ENCODE measurements around the gene TNFAIP3.

The TNFAIP3 gene

GRCh38 chr6:137903933-137904821 is 37.1 kb downstream of the TNFAIP3 start:
- no peak overlapping the region for H3K9ac ChIP-seq (ENCODE audit: insufficient read length)
- H3K4me3 ChIP-seq = no peak overlapping the region
- DNase-seq (ENCODE audit: low read depth, low spot score) = no peak

GRCh38 chr6:137904822-137905617 is 38.0 kb downstream of the TNFAIP3 start:
- no peak for TF ChIP-seq POLR2AphosphoS5 (IDR thresholded peaks at IDR 0.05; ENCODE audit: borderline replicate concordance, low read depth, low read length)
- no peak overlapping the region for H3K9ac ChIP-seq (ENCODE audit: insufficient read length)
- no peaks in the 10 kb centered on the region for H3K9me3 ChIP-seq (ENCODE audit: low read depth, low read length)
- no peaks in the 10 kb centered on the region for H3K36me3 ChIP-seq (ENCODE audit: insufficient read depth, low read length)
- no peak overlapping the region for H3K4me3 ChIP-seq
- no peak overlapping the region for H3K27ac ChIP-seq
- DNase-seq (ENCODE audit: low read depth, low spot score) = no peak

More at GRCh38 chr6:137903933-137904821, 37.1 kb downstream of the TNFAIP3 start:
- H3K27ac ChIP-seq = no peak overlapping the region
- no peak for TF ChIP-seq EZH2 (IDR thresholded peaks at IDR 0.05)
- TF ChIP-seq POLR2AphosphoS5 (IDR thresholded peaks at IDR 0.05; ENCODE audit: borderline replicate concordance, low read depth, low read length) = no peak
- no peak for TF ChIP-seq FOXP2 (optimal IDR thresholded peaks at IDR 0.05; ENCODE audit: control extremely low read depth, extremely low read length, insufficient read depth)
- H3K9me3 ChIP-seq (ENCODE audit: low read depth, low read length) = no peaks in the 10 kb centered on the region
- H3K36me3 ChIP-seq (ENCODE audit: insufficient read depth, low read length) = no peaks in the 10 kb centered on the region

DNA sequence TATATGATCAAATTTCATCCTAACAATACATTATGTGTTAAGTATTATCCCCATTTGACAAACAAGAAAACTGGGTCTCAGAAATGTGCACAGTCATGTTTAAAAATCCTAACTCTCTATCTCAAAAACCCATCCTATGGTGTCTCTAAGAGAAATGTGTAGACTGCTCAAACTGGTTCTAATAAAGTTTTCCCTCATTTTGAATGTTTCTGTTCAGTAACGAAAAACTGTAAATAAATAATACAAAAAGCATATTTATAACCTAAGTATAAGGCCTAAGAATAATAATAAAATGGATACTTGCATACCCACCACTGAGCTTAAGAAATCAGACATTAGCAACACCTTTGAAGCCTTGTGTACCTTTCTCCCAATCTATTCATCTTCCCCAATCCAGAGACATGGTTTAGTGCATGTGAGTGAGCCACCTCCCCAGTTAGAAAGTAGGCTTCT is 39.0 kb downstream of the TNFAIP3 start:
- no peak for DNase-seq (ENCODE audit: low read depth, low spot score)
- Histone ChIP-seq H3K36me3 (ENCODE audit: insufficient read depth, low read length) (no peaks in the 10 kb centered on the region), H3K27ac (no peak overlapping the region), H3K9me3 (ENCODE audit: low read depth, low read length) (no peaks in the 10 kb centered on the region), H3K4me3 (no peak overlapping the region), H3K9ac (ENCODE audit: insufficient read length) (no peak overlapping the region)
- no peak for TF ChIP-seq EZH2 (IDR thresholded peaks at IDR 0.05)
- TF ChIP-seq FOXP2 (optimal IDR thresholded peaks at IDR 0.05; ENCODE audit: control extremely low read depth, extremely low read length, insufficient read depth) = no peak
- TF ChIP-seq POLR2AphosphoS5 (IDR thresholded peaks at IDR 0.05; ENCODE audit: borderline replicate concordance, low read depth, low read length) = no peak

DNA sequence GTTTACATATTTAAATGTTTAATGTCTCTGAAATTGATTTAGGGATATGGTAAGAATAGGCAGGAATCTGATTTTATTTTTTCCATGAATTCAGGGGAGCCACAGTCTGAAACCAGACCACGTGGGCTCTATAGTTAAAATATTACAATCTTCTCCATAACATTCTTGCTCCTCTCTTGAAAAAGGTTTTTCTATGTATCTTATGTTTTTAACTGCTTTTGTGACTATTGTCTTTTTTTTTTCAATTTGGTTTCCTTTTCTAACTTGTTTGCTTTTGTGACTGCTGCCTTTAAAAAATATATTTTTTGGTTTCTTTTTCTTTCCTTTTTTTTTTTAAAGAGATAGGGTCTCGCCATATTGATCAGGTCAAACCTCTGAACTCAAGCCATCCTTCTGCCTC is 40.1 kb downstream of the TNFAIP3 start:
- Histone ChIP-seq H3K27ac (no peak overlapping the region), H3K9me3 (ENCODE audit: low read depth, low read length) (no peaks in the 10 kb centered on the region), H3K4me3 (no peak overlapping the region), H3K9ac (ENCODE audit: insufficient read length) (no peak overlapping the region), H3K36me3 (ENCODE audit: insufficient read depth, low read length) (no peaks in the 10 kb centered on the region)
- no peak for DNase-seq (ENCODE audit: low read depth, low spot score)
- TF ChIP-seq FOXP2 (optimal IDR thresholded peaks at IDR 0.05; ENCODE audit: control extremely low read depth, extremely low read length, insufficient read depth) (no peak), EZH2 (IDR thresholded peaks at IDR 0.05) (no peak), POLR2AphosphoS5 (IDR thresholded peaks at IDR 0.05; ENCODE audit: borderline replicate concordance, low read depth, low read length) (no peak)

- no peak for DNase-seq (ENCODE audit: low read depth, low spot score)
- Histone ChIP-seq H3K4me3 (no peak overlapping the region), H3K27ac (no peak overlapping the region), H3K36me3 (ENCODE audit: insufficient read depth, low read length) (no peaks in the 10 kb centered on the region), H3K9me3 (ENCODE audit: low read depth, low read length) (no peaks in the 10 kb centered on the region), H3K9ac (ENCODE audit: insufficient read length) (no peak overlapping the region)
- TF ChIP-seq FOXP2 (optimal IDR thresholded peaks at IDR 0.05; ENCODE audit: control extremely low read depth, extremely low read length, insufficient read depth) (no peak), EZH2 (IDR thresholded peaks at IDR 0.05) (no peak), POLR2AphosphoS5 (IDR thresholded peaks at IDR 0.05; ENCODE audit: borderline replicate concordance, low read depth, low read length) (no peak)
These were observed 42.5 kb downstream of the TNFAIP3 start for GRCh38 chr6:137909533-137909932.

- Histone ChIP-seq H3K36me3 (ENCODE audit: insufficient read depth, low read length) (no peaks in the 10 kb centered on the region), H3K9ac (ENCODE audit: insufficient read length) (no peak overlapping the region), H3K9me3 (ENCODE audit: low read depth, low read length) (no peaks in the 10 kb centered on the region), H3K4me3 (no peak overlapping the region), H3K27ac (no peak overlapping the region)
- TF ChIP-seq POLR2AphosphoS5 (IDR thresholded peaks at IDR 0.05; ENCODE audit: borderline replicate concordance, low read depth, low read length) (no peak), EZH2 (IDR thresholded peaks at IDR 0.05) (no peak), FOXP2 (optimal IDR thresholded peaks at IDR 0.05; ENCODE audit: control extremely low read depth, extremely low read length, insufficient read depth) (no peak)
- DNase-seq (ENCODE audit: low read depth, low spot score) = no peak
These were observed 43.4 kb downstream of the TNFAIP3 start for GRCh38 chr6:137910424-137910834.

DNA sequence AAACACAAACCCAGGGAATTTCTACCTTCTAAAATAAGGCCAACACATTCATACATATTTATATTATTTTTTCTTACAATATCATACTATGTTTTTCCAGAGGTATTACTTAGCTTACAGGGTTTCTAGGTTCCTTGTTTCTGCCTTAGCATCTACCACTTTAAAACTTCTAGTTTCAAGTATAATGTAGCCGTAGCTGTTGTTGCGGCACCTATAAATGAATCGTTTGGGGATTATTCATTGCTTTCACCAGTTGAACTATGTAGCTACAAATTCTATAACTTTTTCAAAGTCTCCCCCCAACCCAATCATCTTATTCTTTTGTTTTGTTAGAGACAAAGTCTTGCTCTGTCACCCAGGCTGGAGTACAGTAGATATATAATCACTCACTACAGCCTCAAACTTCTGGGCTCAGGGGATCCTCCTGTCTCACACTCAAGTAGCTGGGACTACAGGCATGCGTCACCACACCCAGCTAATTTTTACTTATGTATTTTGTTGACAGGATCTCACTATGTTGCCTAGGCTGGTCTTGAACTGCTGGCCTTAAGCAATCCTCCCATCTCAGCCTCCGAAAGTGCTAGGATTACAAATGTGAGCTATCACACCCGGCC is 43.9 kb downstream of the TNFAIP3 start:
- DNase-seq (ENCODE audit: low read depth, low spot score) = no peak
- TF ChIP-seq POLR2AphosphoS5 (IDR thresholded peaks at IDR 0.05; ENCODE audit: borderline replicate concordance, low read depth, low read length) = no peak
- TF ChIP-seq FOXP2 (optimal IDR thresholded peaks at IDR 0.05; ENCODE audit: control extremely low read depth, extremely low read length, insufficient read depth) = no peak
- no peak for TF ChIP-seq EZH2 (IDR thresholded peaks at IDR 0.05)
- Histone ChIP-seq H3K27ac (no peak overlapping the region), H3K36me3 (ENCODE audit: insufficient read depth, low read length) (no peaks in the 10 kb centered on the region), H3K9ac (ENCODE audit: insufficient read length) (no peak overlapping the region), H3K9me3 (ENCODE audit: low read depth, low read length) (no peaks in the 10 kb centered on the region), H3K4me3 (no peak overlapping the region)

GRCh38 chr6:137911675-137912191 is 44.7 kb downstream of the TNFAIP3 start:
- H3K27ac ChIP-seq = no peak overlapping the region
- H3K4me3 ChIP-seq = peak overlapping the region; percentile 20; the same call in 1 of the 2 replicates

More at GRCh38 chr6:137911675-137912191, 44.7 kb downstream of the TNFAIP3 start:
- no peak for TF ChIP-seq FOXP2 (optimal IDR thresholded peaks at IDR 0.05; ENCODE audit: control extremely low read depth, extremely low read length, insufficient read depth)
- TF ChIP-seq EZH2 (IDR thresholded peaks at IDR 0.05) = no peak
- DNase-seq (ENCODE audit: low read depth, low spot score) = no peak
- Histone ChIP-seq H3K9ac (ENCODE audit: insufficient read length) (no peak overlapping the region), H3K9me3 (ENCODE audit: low read depth, low read length) (no peaks in the 10 kb centered on the region), H3K36me3 (ENCODE audit: insufficient read depth, low read length) (no peaks in the 10 kb centered on the region)
